Measurements from ENCODE around the gene ZNF276.

DNA sequence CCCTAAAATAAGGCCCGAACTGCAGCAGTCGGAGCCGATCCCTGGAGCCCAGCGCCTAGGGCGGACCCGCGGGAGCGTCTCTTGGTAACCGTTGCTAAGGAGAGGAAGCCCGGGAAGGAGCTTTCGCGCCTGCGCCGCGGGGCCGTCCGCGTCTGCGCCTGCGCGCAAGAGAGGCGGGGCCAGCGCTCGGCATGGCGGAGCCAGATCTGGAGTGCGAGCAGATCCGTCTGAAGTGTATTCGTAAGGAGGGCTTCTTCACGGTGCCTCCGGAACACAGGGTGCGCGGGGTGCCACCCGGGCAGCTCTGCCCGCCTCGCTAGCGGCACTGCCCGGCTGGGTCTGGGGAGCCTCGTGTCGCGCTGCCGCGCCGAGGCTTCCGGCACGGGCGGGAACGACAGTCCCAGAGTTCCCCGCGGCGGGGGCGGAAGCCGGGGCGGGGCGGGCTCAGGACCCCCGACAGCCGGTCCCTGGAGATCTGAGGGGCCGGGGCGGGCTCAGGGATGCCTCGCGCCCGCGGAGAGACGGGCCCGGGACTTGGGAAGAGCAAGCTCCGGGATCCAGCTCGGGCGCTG, 34.7 kb upstream of the ZNF276 start, which contains the start of gene CDK10:
- no peak for TF ChIP-seq CTCF (IDR thresholded peaks at IDR 0.05; ENCODE audit: borderline replicate concordance, extremely low read depth, low read length, poor library complexity, severe bottlenecking)
- TF ChIP-seq EZH2 (IDR thresholded peaks at IDR 0.05; ENCODE audit: borderline replicate concordance, low read depth, low read length, severe bottlenecking): no peak
